Loucy (cell line): ENCODE data around the gene OR7E24.
"Not testable (repeated sequence)": the region's sequence is repeated elsewhere in the genome, so short reads cannot be mapped to it uniquely, and the experiment has no call there.

ENCODE experiments used
- H2AFZ ChIP-seq: fragments of 200-600 bp; sonication (generic); 2 replicates; pipeline ENCODE4 v1.6.0; 2016; ENCODE audit warnings: antibody characterized with exemption, mild to moderate bottlenecking, low read length, moderate library complexity
- H3F3A ChIP-seq: fragments of 200-600 bp; 2 replicates; pipeline ENCODE4 v1.6.0; 2016; ENCODE audit warnings: antibody characterized with exemption, low read depth, mild to moderate bottlenecking
- H3K27me3 ChIP-seq: fragments of 200-600 bp; sonication (generic); 2 replicates; pipeline ENCODE4 v1.6.1; 2014; ENCODE audit warnings: low read length, mild to moderate bottlenecking; ENCODE audit not compliant: insufficient read depth, poor library complexity, severe bottlenecking
- H3K36me3 ChIP-seq: fragments of 200-600 bp; sonication (generic); 2 replicates; pipeline ENCODE4 v1.6.1; 2016; ENCODE audit warnings: low read length; ENCODE audit not compliant: insufficient read depth
- H3K4me1 ChIP-seq: fragments of 200-600 bp; sonication (generic); 2 replicates; pipeline ENCODE4 v1.5.1; 2014; ENCODE audit warnings: low read length, mild to moderate bottlenecking; ENCODE audit not compliant: insufficient read depth, poor library complexity, severe bottlenecking
- H3K4me2 ChIP-seq: fragments of 200-600 bp; sonication (generic); 2 replicates; pipeline ENCODE4 v1.6.0; 2014; ENCODE audit warnings: antibody characterized with exemption, low read length, low read depth, mild to moderate bottlenecking; ENCODE audit not compliant: poor library complexity, severe bottlenecking
- H3K4me3 ChIP-seq: fragments of 200-600 bp; sonication (generic); 2 replicates; pipeline ENCODE4 v1.5.1; 2014; ENCODE audit warnings: low read length, mild to moderate bottlenecking, mixed read lengths; ENCODE audit not compliant: poor library complexity, severe bottlenecking
- H3K79me2 ChIP-seq: fragments of 200-600 bp; sonication (generic); 2 replicates; pipeline ENCODE4 v1.6.1; 2014; ENCODE audit warnings: low read length; ENCODE audit not compliant: insufficient read depth
- H3K9ac ChIP-seq: fragments of 200-600 bp; sonication (generic); 2 replicates; pipeline ENCODE4 v1.6.0; 2014; ENCODE audit warnings: mild to moderate bottlenecking, low read depth, low read length, moderate library complexity; ENCODE audit not compliant: poor library complexity, severe bottlenecking
- H3K9me2 ChIP-seq: fragments of 200-600 bp; sonication (generic); replicated peaks from 2 replicates; pipeline ENCODE4 v1.6.1; 2016; ENCODE audit warnings: low read depth, low read length, mixed read lengths
- H3K9me3 ChIP-seq: fragments of 200-600 bp; sonication (generic); 2 replicates; pipeline ENCODE4 v1.6.1; 2014; ENCODE audit warnings: mild to moderate bottlenecking, antibody characterized with exemption, low read length, low read depth; ENCODE audit not compliant: insufficient read depth
- H4K20me1 ChIP-seq: fragments of 200-600 bp; sonication (generic); 2 replicates; pipeline ENCODE4 v1.6.0; 2014; ENCODE audit warnings: antibody characterized with exemption, low read length, mild to moderate bottlenecking; ENCODE audit not compliant: insufficient read depth, poor library complexity, severe bottlenecking
- EZH2phosphoT487 ChIP-seq: fragments of 200-600 bp; IDR thresholded peaks from 2 replicates; pipeline ENCODE4 v1.6.1; 2018; ENCODE audit warnings: antibody characterized with exemption, mild to moderate bottlenecking, moderate library complexity, borderline replicate concordance
- TF ChIP-seq, protein P1 (sequence below): fragments of 200-600 bp; sonication (generic); conservative IDR thresholded peaks from 2 replicates; pipeline ENCODE4 v1.5.1; 2014; ENCODE audit warnings: mild to moderate bottlenecking, antibody characterized with exemption, low read length

OR7E24 gene

DNA sequence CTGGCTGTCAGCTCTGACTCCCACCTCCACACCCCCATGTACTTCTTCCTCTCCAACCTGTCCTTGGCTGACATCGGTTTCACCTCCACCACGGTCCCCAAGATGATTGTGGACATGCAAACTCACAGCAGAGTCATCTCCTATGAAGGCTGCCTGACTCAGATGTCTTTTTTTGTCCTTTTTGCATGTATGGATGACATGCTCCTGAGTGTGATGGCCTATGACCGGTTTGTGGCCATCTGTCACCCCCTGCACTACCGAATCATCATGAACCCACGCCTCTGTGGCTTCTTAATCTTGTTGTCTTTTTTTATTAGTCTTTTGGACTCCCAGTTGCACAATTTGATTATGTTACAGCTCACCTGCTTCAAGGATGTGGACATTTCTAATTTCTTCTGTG, 506 bp downstream of the OR7E24 start:
- Histone ChIP-seq H3K79me2 (no peaks in the 10 kb centered on the region), H2AFZ (no peak overlapping the region), H3K9me2 (no peaks in the 10 kb centered on the region), H3K36me3 (no peaks in the 10 kb centered on the region), H3K9me3 (no peaks in the 10 kb centered on the region), H3K27me3 (no peaks in the 10 kb centered on the region), H3K9ac (no peak overlapping the region), H4K20me1 (no peaks in the 10 kb centered on the region), H3K4me1 (no peaks in the 10 kb centered on the region), H3K4me3 (no peak overlapping the region), H3K4me2 (no peak overlapping the region), H3F3A (no peaks in the 10 kb centered on the region)
- TF ChIP-seq, protein P1, sequence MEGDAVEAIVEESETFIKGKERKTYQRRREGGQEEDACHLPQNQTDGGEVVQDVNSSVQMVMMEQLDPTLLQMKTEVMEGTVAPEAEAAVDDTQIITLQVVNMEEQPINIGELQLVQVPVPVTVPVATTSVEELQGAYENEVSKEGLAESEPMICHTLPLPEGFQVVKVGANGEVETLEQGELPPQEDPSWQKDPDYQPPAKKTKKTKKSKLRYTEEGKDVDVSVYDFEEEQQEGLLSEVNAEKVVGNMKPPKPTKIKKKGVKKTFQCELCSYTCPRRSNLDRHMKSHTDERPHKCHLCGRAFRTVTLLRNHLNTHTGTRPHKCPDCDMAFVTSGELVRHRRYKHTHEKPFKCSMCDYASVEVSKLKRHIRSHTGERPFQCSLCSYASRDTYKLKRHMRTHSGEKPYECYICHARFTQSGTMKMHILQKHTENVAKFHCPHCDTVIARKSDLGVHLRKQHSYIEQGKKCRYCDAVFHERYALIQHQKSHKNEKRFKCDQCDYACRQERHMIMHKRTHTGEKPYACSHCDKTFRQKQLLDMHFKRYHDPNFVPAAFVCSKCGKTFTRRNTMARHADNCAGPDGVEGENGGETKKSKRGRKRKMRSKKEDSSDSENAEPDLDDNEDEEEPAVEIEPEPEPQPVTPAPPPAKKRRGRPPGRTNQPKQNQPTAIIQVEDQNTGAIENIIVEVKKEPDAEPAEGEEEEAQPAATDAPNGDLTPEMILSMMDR, result no peak
- TF ChIP-seq EZH2phosphoT487, result no peak

DNA sequence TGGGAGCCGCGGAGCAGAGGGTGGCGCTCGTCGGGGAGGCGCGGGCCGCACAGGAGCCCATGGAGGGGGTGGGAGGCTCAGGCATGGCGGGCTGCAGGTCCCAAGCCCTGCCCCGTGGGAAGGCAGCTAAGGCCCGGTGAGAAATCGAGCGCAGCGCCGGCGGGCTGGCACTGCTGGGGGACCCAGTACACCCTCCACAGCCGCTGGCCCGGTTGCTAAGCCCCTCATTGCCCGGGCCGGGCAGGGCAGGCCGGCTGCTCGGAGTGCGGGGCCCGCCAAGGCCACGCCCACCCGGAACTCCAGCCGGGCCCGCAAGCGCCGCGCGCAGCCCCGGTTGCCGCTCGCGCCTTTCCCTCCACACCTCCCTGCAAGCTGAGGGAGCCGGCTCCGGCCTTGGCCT, 32.8 kb downstream of the OR7E24 start:
- H3K9ac ChIP-seq, H3K9me3 ChIP-seq, H3K4me3 ChIP-seq, H3F3A ChIP-seq, H3K36me3 ChIP-seq, H2AFZ ChIP-seq, H3K9me2 ChIP-seq, H3K27me3 ChIP-seq, H4K20me1 ChIP-seq, H3K79me2 ChIP-seq, H3K4me2 ChIP-seq, H3K4me1 ChIP-seq: not testable (repeated sequence)

DNA sequence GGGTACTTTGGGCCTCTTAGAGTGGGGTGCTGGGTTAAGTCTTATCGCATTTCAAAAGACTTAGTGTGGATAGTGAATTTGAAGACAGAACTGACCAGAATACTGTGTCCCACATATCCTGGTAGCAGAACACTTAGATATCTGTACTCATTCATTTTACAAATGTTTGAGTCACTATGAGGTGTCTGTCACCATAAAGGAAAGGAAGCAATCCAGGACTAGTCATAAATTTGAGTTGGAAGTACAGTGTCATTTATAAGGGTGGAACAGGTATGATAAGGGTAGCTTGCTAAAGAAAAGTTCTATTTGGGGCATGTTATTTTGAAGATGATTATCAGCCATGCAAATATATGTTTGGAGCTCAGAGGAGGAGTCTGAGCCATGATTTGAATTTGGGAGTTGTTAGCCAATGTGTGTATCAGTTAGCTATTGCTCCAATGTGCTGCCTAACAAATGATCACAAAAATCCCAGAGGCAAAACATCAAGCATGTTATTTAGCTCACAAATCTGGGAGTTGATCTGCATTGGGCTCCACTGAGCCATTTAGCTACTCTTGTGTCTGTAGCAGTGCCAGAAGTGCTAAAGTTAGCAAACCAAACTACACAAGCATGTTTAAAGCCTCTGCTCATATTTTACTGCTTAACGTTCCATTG, 38.6 kb downstream of the OR7E24 start:
- TF ChIP-seq EZH2phosphoT487, result no peak
- TF ChIP-seq, protein P1, result no peak
- no peak overlapping the region for H3K9ac ChIP-seq
- no peak overlapping the region for H2AFZ ChIP-seq
- 0 out of 2 replicates have a peak, but pooled peaks cover 4% of the 10 kb centered on the region for H3K9me3 ChIP-seq
- H3K4me3 ChIP-seq, result no peak overlapping the region
- no peaks in the 10 kb centered on the region for H3K9me2 ChIP-seq
- no peaks in the 10 kb centered on the region for H3F3A ChIP-seq
- H3K4me2 ChIP-seq, result no peak overlapping the region
- no peaks in the 10 kb centered on the region for H3K36me3 ChIP-seq
- H3K79me2 ChIP-seq, result no peaks in the 10 kb centered on the region
- H3K27me3 ChIP-seq, result no peaks in the 10 kb centered on the region
- H4K20me1 ChIP-seq, result no peaks in the 10 kb centered on the region
- no peaks in the 10 kb centered on the region for H3K4me1 ChIP-seq

DNA sequence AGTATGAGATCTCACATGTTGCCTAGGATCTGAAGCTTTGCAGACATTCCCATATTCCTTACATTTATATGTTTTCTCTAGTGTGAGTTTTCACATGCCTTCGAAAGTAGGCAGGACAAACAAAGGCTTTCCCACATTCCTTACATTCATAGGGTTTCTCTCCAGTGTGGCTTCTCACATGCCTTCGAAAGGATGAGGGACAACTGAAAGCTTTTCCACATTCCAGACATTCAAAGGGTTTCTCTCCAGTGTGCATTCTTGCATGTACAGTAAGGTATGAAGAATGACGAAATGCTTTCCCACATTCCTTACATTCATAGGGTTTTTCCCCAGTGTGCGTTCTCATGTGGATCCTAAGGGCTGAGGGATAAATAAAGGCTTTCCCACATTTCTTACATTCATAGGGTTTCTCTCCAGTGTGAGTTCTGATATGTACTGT, 44.7 kb downstream of the OR7E24 start:
- Histone ChIP-seq H3K4me2 (no peak overlapping the region), H3K36me3 (peaks cover 30% of the 10 kb centered on the region), H4K20me1 (no peaks in the 10 kb centered on the region), H3F3A (no peaks in the 10 kb centered on the region), H3K4me3 (no peak overlapping the region), H3K27me3 (no peaks in the 10 kb centered on the region), H2AFZ (no peak overlapping the region), H3K9ac (no peak overlapping the region), H3K4me1 (no peaks in the 10 kb centered on the region), H3K79me2 (no peaks in the 10 kb centered on the region; the same call in 1 of the 2 replicates), H3K9me2 (no peaks in the 10 kb centered on the region), H3K9me3 (peaks cover 21% of the 10 kb centered on the region)
- TF ChIP-seq, protein P1, result no peak
